Measurements from ENCODE around the gene SCNN1A. TPM values are rescaled to one million over a fixed set of nuclear protein-coding genes. Genes with fewer than 3 reads are reported as not detected.

SCNN1A gene
- total RNA-seq, 1 experiment from 2014 or later = 0.07 TPM

- no peak for DNase-seq (ENCODE audit: low spot score)
These were observed 40.4 kb downstream of the SCNN1A start for GRCh38 chr12:6334940-6335450.

GRCh38 chr12:6334359-6334758 lies 41.0 kb downstream of the SCNN1A start:
- DNase-seq (ENCODE audit: low spot score) = no peak

- DNase-seq (ENCODE audit: low spot score) = peak; percentile 47
These were observed 41.8 kb downstream of the SCNN1A start for GRCh38 chr12:6333566-6333965.

DNA sequence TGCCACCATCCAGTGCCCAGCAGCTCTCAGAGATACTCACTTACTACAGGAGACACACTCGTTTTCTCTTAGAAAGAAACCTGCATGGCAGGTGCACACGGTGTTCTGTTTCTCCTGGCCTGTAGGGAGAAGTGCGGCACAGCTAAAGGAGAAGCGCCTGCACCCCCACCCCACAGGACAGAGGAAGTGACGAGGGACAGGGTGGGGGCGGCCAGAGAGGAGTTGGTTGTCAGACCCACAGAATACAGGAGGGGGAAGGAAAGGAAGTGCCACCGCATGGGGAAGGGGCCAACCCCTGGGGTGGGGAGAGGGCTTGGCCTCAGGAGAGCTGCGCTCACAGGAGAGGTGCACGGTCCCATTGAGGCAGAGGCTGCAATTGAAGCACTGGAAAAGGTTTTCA lies 42.3 kb downstream of the SCNN1A start:
- no peak for DNase-seq (ENCODE audit: low spot score)

GRCh38 chr12:6332459-6332858 lies 42.9 kb downstream of the SCNN1A start:
- DNase-seq (ENCODE audit: low spot score) = peak; percentile 55

GRCh38 chr12:6330999-6331714 lies 44.2 kb downstream of the SCNN1A start:
- no peak for DNase-seq (ENCODE audit: low spot score)

- no peak for DNase-seq (ENCODE audit: low spot score)
These were observed 45.2 kb downstream of the SCNN1A start for GRCh38 chr12:6330192-6330591.

- DNase-seq (ENCODE audit: low spot score) = no peak
These were observed 45.7 kb downstream of the SCNN1A start for GRCh38 chr12:6329703-6330064.

- DNase-seq (ENCODE audit: low spot score) = no peak
These were observed 46.2 kb downstream of the SCNN1A start for GRCh38 chr12:6328945-6329702.

DNA sequence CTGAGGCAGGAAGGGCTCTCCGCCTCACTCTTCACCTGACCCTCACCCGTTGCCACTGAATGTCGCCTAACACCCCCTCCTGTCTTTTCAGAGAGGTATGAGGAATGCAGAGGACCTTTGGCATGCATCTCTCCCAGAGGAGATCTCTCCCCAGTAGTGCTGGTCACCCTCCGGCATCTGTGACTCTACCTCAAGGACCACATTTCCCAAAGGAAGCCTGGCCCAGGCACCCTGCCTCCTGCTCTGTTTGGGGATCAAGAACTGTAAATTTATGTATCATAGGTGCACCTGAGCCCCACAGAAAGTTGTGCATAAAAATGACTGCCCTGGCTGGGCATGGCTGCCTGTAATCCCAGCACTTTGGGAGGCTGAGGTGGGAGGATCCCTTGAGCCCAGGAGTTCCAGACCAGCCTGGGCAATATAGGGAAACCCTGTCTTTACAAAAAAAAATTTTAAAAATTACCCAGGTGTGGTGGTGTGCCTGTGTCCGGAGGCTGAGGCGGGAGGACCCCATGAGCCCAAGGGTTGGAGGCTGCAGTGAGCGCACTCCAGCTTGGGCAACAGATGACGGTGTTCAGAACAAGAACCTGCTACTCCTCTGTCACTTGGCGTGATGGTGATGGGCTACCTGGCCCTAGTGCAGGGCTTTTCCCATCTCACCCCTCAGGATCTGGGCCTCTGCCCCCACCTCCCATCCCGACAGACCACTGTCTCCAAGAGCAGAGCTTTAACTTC lies 47.2 kb downstream of the SCNN1A start:
- no peak for DNase-seq (ENCODE audit: low spot score)

- no peak for DNase-seq (ENCODE audit: low spot score)
These were observed 47.9 kb downstream of the SCNN1A start for GRCh38 chr12:6327229-6328041.

DNA sequence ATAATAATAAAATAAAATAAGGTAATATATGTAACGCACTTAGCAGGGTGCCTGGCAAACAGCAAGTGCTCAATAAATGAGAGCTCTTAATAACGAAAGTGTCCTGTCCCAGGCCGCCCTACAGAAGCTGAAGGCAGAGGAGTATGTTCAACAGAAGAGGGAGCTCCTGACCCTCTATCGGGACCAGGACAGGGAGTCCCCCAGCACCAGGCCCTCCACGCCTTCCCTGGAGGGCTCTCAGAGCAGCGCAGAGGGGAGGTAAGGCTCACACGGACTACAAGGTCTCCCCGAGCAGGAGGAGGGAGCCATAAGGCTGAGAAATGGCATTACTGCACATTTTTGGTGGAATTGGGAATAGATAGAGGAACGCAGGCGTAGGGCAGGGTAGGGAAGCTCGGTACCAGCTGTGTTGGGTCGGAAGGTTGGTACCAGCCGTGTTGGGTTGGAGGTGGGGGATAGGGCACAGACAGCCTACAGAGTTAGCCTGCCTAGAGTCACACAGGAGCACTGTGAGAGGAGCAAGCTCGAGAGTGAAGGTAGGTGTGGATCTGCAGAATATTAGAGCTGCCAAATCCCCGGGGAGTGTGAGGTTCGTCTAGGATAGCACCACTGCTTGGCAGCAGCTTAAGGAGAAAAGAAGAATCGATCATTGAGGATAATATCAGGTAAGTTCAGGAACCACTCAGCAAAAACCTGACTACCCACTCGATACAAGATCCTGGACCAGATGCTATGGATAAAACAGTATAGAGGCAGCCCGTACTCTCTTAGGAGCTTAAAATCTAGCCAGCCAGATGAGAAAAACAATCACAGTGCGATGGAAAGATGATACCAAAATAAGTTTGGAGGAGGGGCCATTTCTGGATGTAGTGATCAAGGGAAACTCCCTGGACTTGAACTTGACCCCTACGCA lies 48.8 kb downstream of the SCNN1A start:
- no peak for DNase-seq (ENCODE audit: low spot score)

DNA sequence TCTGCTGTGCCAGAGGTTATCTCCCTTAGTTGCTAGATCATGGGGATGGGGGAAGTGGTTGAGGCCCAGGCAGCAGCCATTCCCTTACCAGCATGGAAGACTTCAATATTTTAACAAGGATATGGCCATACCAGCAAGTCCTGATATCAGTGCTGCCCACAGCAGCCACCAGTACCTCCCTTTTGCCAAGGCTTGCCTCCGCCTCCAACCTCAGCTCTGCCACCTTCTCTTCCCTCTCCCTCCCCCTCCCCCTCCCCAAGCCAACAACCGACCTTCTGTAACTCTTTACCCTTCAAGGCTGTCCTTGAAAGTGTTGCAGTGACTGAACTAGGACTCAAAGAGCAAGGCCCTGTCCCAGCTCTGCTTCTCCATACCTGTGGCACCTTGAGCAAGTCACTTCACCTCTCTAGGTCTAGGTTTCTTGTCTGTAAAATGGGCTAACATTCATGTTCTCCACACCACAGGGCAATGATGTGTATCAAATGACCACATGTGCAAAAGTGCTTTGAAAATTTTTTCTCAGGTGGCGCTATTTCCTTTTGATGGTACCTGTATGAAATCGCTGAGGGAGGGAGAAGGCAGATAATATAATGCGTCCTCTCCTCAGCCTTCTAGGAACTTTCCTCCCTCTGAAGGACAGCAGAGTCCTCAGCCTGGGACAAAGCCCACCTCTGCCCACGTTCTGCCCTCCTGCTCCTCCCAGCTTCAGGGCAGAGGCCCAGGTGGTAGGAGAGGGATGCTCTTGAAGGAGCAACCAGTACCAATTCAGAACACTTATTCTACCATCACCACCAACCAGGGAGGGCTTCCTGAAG lies 50.2 kb downstream of the SCNN1A start:
- no peak for DNase-seq (ENCODE audit: low spot score)

- DNase-seq (ENCODE audit: low spot score) = no peak
These were observed 51.2 kb downstream of the SCNN1A start for GRCh38 chr12:6323995-6324711.

GRCh38 chr12:6323340-6323994 lies 51.9 kb downstream of the SCNN1A start:
- peak; percentile 91 for DNase-seq (ENCODE audit: low spot score)

- no peak for DNase-seq (ENCODE audit: low spot score)
These were observed 52.4 kb downstream of the SCNN1A start for GRCh38 chr12:6322969-6323339.

- DNase-seq (ENCODE audit: low spot score) = no peak
These were observed 53.0 kb downstream of the SCNN1A start for GRCh38 chr12:6322352-6322751.

DNA sequence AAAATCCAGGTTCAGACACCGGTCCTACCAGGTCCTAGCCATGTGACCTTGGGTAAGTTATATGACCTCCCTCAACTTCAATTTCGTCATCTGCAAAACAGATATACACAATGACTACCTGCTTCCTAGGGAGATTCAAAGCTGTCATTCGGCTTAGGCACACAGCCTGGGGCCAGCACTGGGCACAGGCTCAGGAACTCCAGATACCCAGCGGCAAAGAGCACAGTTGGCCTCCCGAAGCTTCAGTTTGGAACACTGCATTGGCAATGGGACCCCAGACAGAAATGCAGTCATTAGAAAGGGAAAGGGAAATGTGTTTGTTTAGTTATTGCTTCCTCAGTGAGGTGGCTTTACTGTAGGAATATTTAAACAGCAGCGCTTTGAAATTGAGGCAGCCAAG lies 53.5 kb downstream of the SCNN1A start:
- no peak for DNase-seq (ENCODE audit: low spot score)

DNA sequence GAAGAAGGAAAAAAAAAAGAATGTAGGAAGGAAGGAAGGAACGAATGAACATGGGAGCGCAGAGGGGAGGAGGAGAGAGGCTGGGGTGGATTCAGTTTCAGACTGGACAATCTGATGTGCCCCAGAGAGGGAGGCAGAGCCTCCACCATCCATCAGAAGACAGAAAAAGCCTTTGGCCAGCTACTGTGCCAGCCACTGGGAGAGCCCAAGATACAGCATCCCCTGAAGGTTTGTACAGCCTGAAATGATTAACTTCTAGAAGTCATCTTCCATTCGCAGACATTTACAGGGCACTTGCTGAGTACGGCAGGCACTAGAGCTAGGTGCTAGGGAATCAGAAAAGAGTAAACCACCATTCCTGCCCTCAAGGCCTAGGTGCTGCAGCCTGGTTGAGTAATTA lies 55.9 kb downstream of the SCNN1A start:
- no peak for DNase-seq (ENCODE audit: low spot score)

Measured in A172 (cell line).